Hepatocyte (in vitro differentiated cells): ENCODE measurements around the gene TOX3. TPM values are rescaled to one million over a fixed set of nuclear protein-coding genes. Genes with fewer than 3 reads are reported as not detected.

Source experiments
- DNase-seq: peaks from one replicate; pipeline ENCODE4 v3.0.0-alpha.2; 2016; ENCODE audit warnings: low spot score
- H2AFZ ChIP-seq: fragments of 200-600 bp; sonication (generic); 2 replicates; pipeline ENCODE4 v1.6.0; 2016; ENCODE audit warnings: antibody characterized with exemption, mild to moderate bottlenecking
- H3K27ac ChIP-seq: fragments of 200-600 bp; sonication (generic); 2 replicates; pipeline ENCODE4 v1.5.1; 2016; ENCODE audit warnings: mild to moderate bottlenecking
- H3K27me3 ChIP-seq: fragments of 200-600 bp; sonication (generic); 2 replicates; pipeline ENCODE4 v1.6.1; 2016
- H3K36me3 ChIP-seq: fragments of 200-600 bp; sonication (generic); replicated peaks from 2 replicates; pipeline ENCODE4 v1.5.1; 2016; ENCODE audit warnings: low read depth; ENCODE audit not compliant: insufficient read depth
- H3K4me1 ChIP-seq: fragments of 200-600 bp; sonication (generic); 2 replicates; pipeline ENCODE4 v1.5.1; 2016; ENCODE audit warnings: mild to moderate bottlenecking, moderate library complexity; ENCODE audit not compliant: insufficient read depth
- H3K4me2 ChIP-seq: fragments of 200-600 bp; sonication (generic); 2 replicates; pipeline ENCODE4 v1.6.0; 2016
- H3K4me3 ChIP-seq: fragments of 200-600 bp; sonication (generic); 2 replicates; pipeline ENCODE4 v1.5.1; 2016; ENCODE audit warnings: mild to moderate bottlenecking
- H3K79me2 ChIP-seq: fragments of 200-600 bp; sonication (generic); 2 replicates; pipeline ENCODE4 v1.6.0; 2017; ENCODE audit warnings: mild to moderate bottlenecking
- H3K9me2 ChIP-seq: fragments of 200-600 bp; sonication (generic); replicated peaks from 2 replicates; pipeline ENCODE4 v1.6.0; 2017; ENCODE audit warnings: mild to moderate bottlenecking; ENCODE audit not compliant: insufficient read depth
- H3K9me3 ChIP-seq: fragments of 200-600 bp; sonication (generic); 2 replicates; pipeline ENCODE4 v1.5.1; 2016; ENCODE audit warnings: low read depth, mild to moderate bottlenecking
- H4K20me1 ChIP-seq: fragments of 200-600 bp; sonication (generic); 2 replicates; pipeline ENCODE4 v1.6.0; 2016; ENCODE audit warnings: mild to moderate bottlenecking; ENCODE audit not compliant: insufficient read depth, poor library complexity, severe bottlenecking
- CTCF ChIP-seq: fragments of 200-600 bp; sonication (generic); IDR thresholded peaks from 2 replicates; pipeline ENCODE4 v1.5.1; 2016; ENCODE audit warnings: antibody characterized with exemption, mild to moderate bottlenecking; ENCODE audit not compliant: poor library complexity
- EZH2 ChIP-seq: fragments of 200-600 bp; sonication (generic); IDR thresholded peaks from 2 replicates; pipeline ENCODE4 v1.6.1; 2016; ENCODE audit warnings: antibody characterized with exemption, mild to moderate bottlenecking, borderline replicate concordance
- EZH2phosphoT487 ChIP-seq: fragments of 200-600 bp; sonication (generic); IDR thresholded peaks from one replicate; pipeline ENCODE4 v1.6.1; 2018; ENCODE audit warnings: antibody characterized with exemption, mild to moderate bottlenecking, low read depth, moderate library complexity; ENCODE audit not compliant: unreplicated experiment, severe bottlenecking
- WGBS: methylation state at CpG from one replicate; pipeline ENCODE4 v1.1.6; 2016; ENCODE audit warnings: low lambda C conversion rate; ENCODE audit errors: missing lambda C conversion rate; 5-methylcytosine and 5-hydroxymethylcytosine counted together
- polyA plus RNA-seq: library from polyadenylated mRNA; unstranded; fragments of >200 nt; fragmentation: Nextera tagmentation; extraction: Ambion mirVana; gene quantifications from 2 replicates; pipeline ENCODE4 v1.2.1, GENCODE V29; 2016
- total RNA-seq: library from RNA; depleted of rRNA; stranded (reverse); fragments of >200 nt; gene quantifications from 2 replicates; pipeline ENCODE4 v1.2.3, GENCODE V29; 2014

TOX3 gene
- total and polyA plus RNA-seq, 2 experiments from 2014 or later: 11.8 to 23.6 TPM

GRCh38 chr16:52446080-52446479 lies 100.9 kb downstream of the TOX3 start:
- H3K9me3 ChIP-seq: no peaks in the 10 kb centered on the region
- DNase-seq: peak; percentile 21
- no peaks in the 10 kb centered on the region for H3K4me1 ChIP-seq
- H3K27ac ChIP-seq: no peak overlapping the region
- no peaks in the 10 kb centered on the region for H3K36me3 ChIP-seq
- H3K9me2 ChIP-seq: no peaks in the 10 kb centered on the region
- TF ChIP-seq EZH2phosphoT487 (no peak), CTCF (no peak), EZH2 (no peak)
- WGBS: 64% methylated on average over 4 of the region's 4 CpGs
- no peaks in the 10 kb centered on the region for H4K20me1 ChIP-seq
- H3K4me2 ChIP-seq: no peak overlapping the region
- no peaks in the 10 kb centered on the region for H3K27me3 ChIP-seq
- H3K4me3 ChIP-seq: no peak overlapping the region
- H3K79me2 ChIP-seq: no peaks in the 10 kb centered on the region
- no peak overlapping the region for H2AFZ ChIP-seq

- Histone ChIP-seq H3K27me3 (no peaks in the 10 kb centered on the region), H3K4me2 (no peak overlapping the region), H3K79me2 (no peaks in the 10 kb centered on the region), H3K9me3 (no peaks in the 10 kb centered on the region), H3K36me3 (no peaks in the 10 kb centered on the region), H2AFZ (no peak overlapping the region), H3K27ac (no peak overlapping the region), H3K9me2 (no peaks in the 10 kb centered on the region), H3K4me1 (no peaks in the 10 kb centered on the region), H4K20me1 (no peaks in the 10 kb centered on the region), H3K4me3 (no peak overlapping the region)
- no peak for DNase-seq
- TF ChIP-seq CTCF: no peak
- no peak for TF ChIP-seq EZH2phosphoT487
- TF ChIP-seq EZH2: no peak
- 84% methylated on average over 3 of the region's 3 CpGs for WGBS
These were observed 105.1 kb downstream of the TOX3 start for GRCh38 chr16:52441886-52442285.

GRCh38 chr16:52440248-52440647 lies 106.7 kb downstream of the TOX3 start:
- TF ChIP-seq EZH2 (no peak), EZH2phosphoT487 (no peak), CTCF (no peak)
- Histone ChIP-seq H3K27ac (no peak overlapping the region), H3K4me2 (no peak overlapping the region), H3K9me3 (no peaks in the 10 kb centered on the region), H3K4me3 (no peak overlapping the region), H4K20me1 (no peaks in the 10 kb centered on the region), H3K79me2 (no peaks in the 10 kb centered on the region), H3K27me3 (no peaks in the 10 kb centered on the region), H2AFZ (no peak overlapping the region), H3K4me1 (no peaks in the 10 kb centered on the region), H3K36me3 (no peaks in the 10 kb centered on the region), H3K9me2 (no peaks in the 10 kb centered on the region)
- DNase-seq: no peak
- 97% methylated on average over 2 of the region's 2 CpGs for WGBS

GRCh38 chr16:52439750-52440149 lies 107.2 kb downstream of the TOX3 start:
- H4K20me1 ChIP-seq: no peaks in the 10 kb centered on the region
- no peaks in the 10 kb centered on the region for H3K4me1 ChIP-seq
- 91% methylated on average over 5 of the region's 5 CpGs for WGBS
- no peaks in the 10 kb centered on the region for H3K9me2 ChIP-seq
- H2AFZ ChIP-seq: no peak overlapping the region
- no peaks in the 10 kb centered on the region for H3K27me3 ChIP-seq
- H3K27ac ChIP-seq: no peak overlapping the region
- DNase-seq: no peak
- H3K36me3 ChIP-seq: no peaks in the 10 kb centered on the region
- H3K4me2 ChIP-seq: no peak overlapping the region
- H3K4me3 ChIP-seq: no peak overlapping the region
- no peaks in the 10 kb centered on the region for H3K9me3 ChIP-seq
- H3K79me2 ChIP-seq: no peaks in the 10 kb centered on the region
- TF ChIP-seq CTCF (no peak), EZH2phosphoT487 (no peak), EZH2 (no peak)
